ENCODE results near the gene GNRHR. TPM values are rescaled to one million over a fixed set of nuclear protein-coding genes. Genes with fewer than 3 reads are reported as not detected.
A peak's percentile ranks its signal among the peaks of the same experiment; 100 is the strongest.

GNRHR gene
- total RNA-seq, 1 donor from 2014 or later, result not detected

DNA sequence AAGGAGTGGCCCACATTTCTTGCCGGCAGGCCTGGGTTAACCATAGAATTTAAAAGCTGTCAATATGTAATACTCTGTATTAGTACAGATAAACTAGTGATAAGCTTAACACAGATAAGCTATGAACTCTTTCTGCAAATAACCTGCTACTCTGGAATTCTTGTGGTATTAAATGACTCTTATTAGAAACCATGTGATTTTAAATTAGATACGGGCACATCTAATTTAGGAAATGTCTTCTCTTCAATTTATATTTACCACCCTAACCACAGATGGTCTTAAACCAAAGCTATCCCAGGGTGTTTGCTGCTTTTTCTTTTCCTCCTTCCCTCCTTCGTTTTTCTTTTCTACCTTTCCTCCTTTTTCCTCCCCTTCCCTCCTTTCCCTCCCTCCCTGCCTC is 4.9 kb downstream of the GNRHR start:
- TF ChIP-seq CTCF (IDR thresholded peaks at IDR 0.05; ENCODE audit: unreplicated experiment), result no peak
- no peak for DNase-seq (ENCODE audit: low spot score)
- Mint-ChIP-seq H3K27me3 (ENCODE audit: unreplicated experiment) (no peaks in the 10 kb centered on the region), H3K4me3 (ENCODE audit: unreplicated experiment) (no peak overlapping the region), H3K9me3 (ENCODE audit: unreplicated experiment) (no peaks in the 10 kb centered on the region), H3K27ac (ENCODE audit: unreplicated experiment) (no peak overlapping the region), H3K36me3 (ENCODE audit: low read depth, unreplicated experiment) (no peaks in the 10 kb centered on the region), H3K4me1 (ENCODE audit: unreplicated experiment) (peaks cover 3% of the 10 kb centered on the region)

DNA sequence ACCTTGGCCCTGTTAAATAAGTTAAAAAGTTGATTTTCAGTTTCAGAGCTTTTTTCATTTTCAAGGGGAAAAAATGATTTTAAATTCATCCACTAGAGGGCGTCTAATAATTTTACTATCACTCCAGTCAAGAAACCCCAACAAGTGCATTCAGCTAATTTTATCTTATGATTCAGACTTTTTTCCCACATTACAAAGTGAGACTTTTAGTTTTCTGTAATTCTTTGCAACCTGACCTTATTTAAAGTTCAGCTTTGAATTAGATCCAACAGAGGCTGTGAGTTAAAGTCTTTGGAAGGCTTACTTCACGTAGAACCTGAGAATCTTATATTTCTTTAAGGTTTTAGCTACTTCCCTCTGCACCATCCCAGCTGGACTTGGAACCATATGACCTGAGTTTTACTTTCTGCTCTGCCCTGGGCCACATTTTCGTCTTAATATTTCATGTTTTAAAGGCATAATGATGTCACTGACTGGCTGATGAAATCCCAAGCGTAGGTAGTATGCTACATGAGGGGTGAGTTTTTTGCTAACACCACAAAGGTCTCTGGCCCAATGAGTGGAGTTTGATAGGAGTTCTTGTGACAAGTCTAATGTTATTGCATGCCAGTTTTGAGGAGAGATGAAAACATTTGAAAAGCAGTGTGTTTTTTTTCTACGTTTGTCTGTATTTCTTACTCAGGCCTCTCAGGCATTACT is 7.2 kb downstream of the GNRHR start:
- no peak overlapping the region for H3K4me3 Mint-ChIP-seq (ENCODE audit: unreplicated experiment)
- no peak overlapping the region for H3K27ac Mint-ChIP-seq (ENCODE audit: unreplicated experiment)
- H3K27me3 Mint-ChIP-seq (ENCODE audit: unreplicated experiment), result no peaks in the 10 kb centered on the region
- H3K4me1 Mint-ChIP-seq (ENCODE audit: unreplicated experiment), result peaks cover 3% of the 10 kb centered on the region
- TF ChIP-seq CTCF (IDR thresholded peaks at IDR 0.05; ENCODE audit: unreplicated experiment), result peak; percentile 96
- no peak for DNase-seq (ENCODE audit: low spot score)
- H3K9me3 Mint-ChIP-seq (ENCODE audit: unreplicated experiment), result no peaks in the 10 kb centered on the region
- no peaks in the 10 kb centered on the region for H3K36me3 Mint-ChIP-seq (ENCODE audit: low read depth, unreplicated experiment)

DNA sequence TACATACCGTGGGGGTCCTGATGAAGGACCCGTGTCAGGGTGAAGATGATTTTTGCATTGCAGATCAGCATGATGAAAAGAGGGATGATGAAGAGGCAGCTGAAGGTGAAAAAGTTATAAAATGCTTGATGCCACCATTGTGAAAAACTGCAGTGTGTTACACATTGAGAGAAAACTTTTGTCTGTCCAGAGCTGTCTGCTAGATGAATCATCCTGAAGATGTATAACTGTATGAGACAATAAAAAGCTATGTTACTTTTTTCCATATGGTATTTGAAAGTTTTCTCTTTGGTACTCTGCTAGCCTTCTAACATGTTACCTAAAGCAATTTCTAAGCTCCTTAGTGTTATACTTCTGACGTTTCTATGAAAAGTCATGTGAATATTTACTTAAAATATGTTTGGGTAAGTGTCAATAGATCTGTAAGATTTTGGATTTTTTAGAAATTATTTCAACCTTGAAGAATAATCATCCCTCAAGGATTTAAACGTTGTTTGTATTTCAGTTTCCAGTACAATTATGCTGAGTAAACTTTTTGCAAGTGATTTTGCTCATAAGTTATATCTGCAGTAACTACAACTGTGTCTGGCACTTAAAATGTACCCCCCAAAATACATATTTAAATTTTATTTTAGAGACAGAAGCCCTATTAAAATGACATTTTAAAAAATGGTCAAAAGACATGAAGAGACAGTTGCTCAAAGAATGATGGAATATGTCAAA is 9.5 kb downstream of the GNRHR start:
- DNase-seq (ENCODE audit: low spot score), result no peak

GRCh38 chr4:67743194-67743593 is 11.0 kb downstream of the GNRHR start:
- H3K4me1 Mint-ChIP-seq (ENCODE audit: unreplicated experiment), result peaks cover 3% of the 10 kb centered on the region
- no peaks in the 10 kb centered on the region for H3K27me3 Mint-ChIP-seq (ENCODE audit: unreplicated experiment)
- TF ChIP-seq CTCF (IDR thresholded peaks at IDR 0.05; ENCODE audit: unreplicated experiment), result no peak
- no peak overlapping the region for H3K27ac Mint-ChIP-seq (ENCODE audit: unreplicated experiment)
- H3K4me3 Mint-ChIP-seq (ENCODE audit: unreplicated experiment), result no peak overlapping the region
- H3K9me3 Mint-ChIP-seq (ENCODE audit: unreplicated experiment), result no peaks in the 10 kb centered on the region
- DNase-seq (ENCODE audit: low spot score), result no peak
- H3K36me3 Mint-ChIP-seq (ENCODE audit: low read depth, unreplicated experiment), result no peaks in the 10 kb centered on the region

More for the DNA sequence above, 9.5 kb downstream of the GNRHR start:
- no peak for TF ChIP-seq CTCF (IDR thresholded peaks at IDR 0.05; ENCODE audit: unreplicated experiment)
- Mint-ChIP-seq H3K27me3 (ENCODE audit: unreplicated experiment) (no peaks in the 10 kb centered on the region), H3K9me3 (ENCODE audit: unreplicated experiment) (no peaks in the 10 kb centered on the region), H3K4me1 (ENCODE audit: unreplicated experiment) (peaks cover 3% of the 10 kb centered on the region), H3K4me3 (ENCODE audit: unreplicated experiment) (no peak overlapping the region), H3K36me3 (ENCODE audit: low read depth, unreplicated experiment) (no peaks in the 10 kb centered on the region), H3K27ac (ENCODE audit: unreplicated experiment) (no peak overlapping the region)

- H3K4me1 Mint-ChIP-seq (ENCODE audit: unreplicated experiment), result no peaks in the 10 kb centered on the region
- H3K27me3 Mint-ChIP-seq (ENCODE audit: unreplicated experiment), result no peaks in the 10 kb centered on the region
- H3K27ac Mint-ChIP-seq (ENCODE audit: unreplicated experiment), result no peak overlapping the region
- DNase-seq (ENCODE audit: low spot score), result no peak
- TF ChIP-seq CTCF (IDR thresholded peaks at IDR 0.05; ENCODE audit: unreplicated experiment), result no peak
- H3K4me3 Mint-ChIP-seq (ENCODE audit: unreplicated experiment), result no peak overlapping the region
- H3K36me3 Mint-ChIP-seq (ENCODE audit: low read depth, unreplicated experiment), result peaks cover 4% of the 10 kb centered on the region
- H3K9me3 Mint-ChIP-seq (ENCODE audit: unreplicated experiment), result no peaks in the 10 kb centered on the region
Observed at GRCh38 chr4:67736262-67736661, 17.9 kb downstream of the GNRHR start.

Data from endothelial cell (in vitro differentiated cells).